NT2/D1 (cell line): ENCODE data around the gene GSAP.

Experiments
- DNase-seq: peaks from one replicate; pipeline ENCODE4 v3.0.0-alpha.2; 2011; ENCODE audit warnings: low read depth, low spot score
- H3K27me3 ChIP-seq: 2 replicates; pipeline ENCODE4 v1.6.0; 2011; ENCODE audit warnings: mild to moderate bottlenecking; ENCODE audit not compliant: insufficient read length, insufficient read depth
- H3K36me3 ChIP-seq: 2 replicates; pipeline ENCODE4 v1.6.1; 2011; ENCODE audit warnings: mild to moderate bottlenecking, low read length, mixed read lengths; ENCODE audit not compliant: insufficient read depth, insufficient read length
- H3K4me1 ChIP-seq: 2 replicates; pipeline ENCODE4 v1.5.1; 2011; ENCODE audit not compliant: insufficient read depth, insufficient read length
- H3K4me3 ChIP-seq: 2 replicates; pipeline ENCODE4 v1.5.1; 2011; ENCODE audit warnings: low read depth; ENCODE audit not compliant: insufficient read length
- H3K9ac ChIP-seq: 2 replicates; pipeline ENCODE4 v1.6.0; 2011; ENCODE audit warnings: low read depth; ENCODE audit not compliant: insufficient read length
- H3K9me3 ChIP-seq: 2 replicates; pipeline ENCODE4 v1.5.1; 2011; ENCODE audit warnings: mild to moderate bottlenecking, low read length; ENCODE audit not compliant: insufficient read depth
- SUZ12 ChIP-seq: IDR thresholded peaks from 2 replicates; pipeline ENCODE4 v1.6.1; 2011; ENCODE audit not compliant: insufficient read length, insufficient read depth; ENCODE audit errors: extremely low read depth
- YY1 ChIP-seq: IDR thresholded peaks from 2 replicates; pipeline ENCODE4 v1.6.1; 2011; ENCODE audit not compliant: insufficient read length, insufficient read depth
- ZNF274 ChIP-seq: IDR thresholded peaks from 2 replicates; pipeline ENCODE4 v1.6.1; 2011; ENCODE audit warnings: mild to moderate bottlenecking, low read depth, low read length

GSAP gene

GRCh38 chr7:77310982-77311381 lies 105.2 kb downstream of the GSAP start:
- TF ChIP-seq SUZ12 (no peak), YY1 (no peak), ZNF274 (no peak)
- H3K4me3 ChIP-seq: no peak overlapping the region
- H3K4me1 ChIP-seq: no peaks in the 10 kb centered on the region
- H3K9ac ChIP-seq: no peak overlapping the region
- H3K27me3 ChIP-seq: no peaks in the 10 kb centered on the region
- no peaks in the 10 kb centered on the region; the same call in 1 of the 2 replicates for H3K9me3 ChIP-seq
- no peak for DNase-seq
- H3K36me3 ChIP-seq: no peaks in the 10 kb centered on the region

- H3K36me3 ChIP-seq: no peaks in the 10 kb centered on the region
- H3K4me3 ChIP-seq: no peak overlapping the region
- no peak overlapping the region for H3K9ac ChIP-seq
- no peak for TF ChIP-seq SUZ12
- TF ChIP-seq ZNF274: no peak
- no peak for TF ChIP-seq YY1
- no peaks in the 10 kb centered on the region for H3K27me3 ChIP-seq
- no peak for DNase-seq
- H3K4me1 ChIP-seq: no peaks in the 10 kb centered on the region
- no peaks in the 10 kb centered on the region; the same call in 1 of the 2 replicates for H3K9me3 ChIP-seq
These were observed 106.4 kb downstream of the GSAP start for GRCh38 chr7:77309714-77310220.

GRCh38 chr7:77308792-77309191 lies 107.4 kb downstream of the GSAP start:
- no peak for DNase-seq
- Histone ChIP-seq H3K36me3 (no peaks in the 10 kb centered on the region), H3K9ac (no peak overlapping the region), H3K4me1 (no peaks in the 10 kb centered on the region), H3K27me3 (no peaks in the 10 kb centered on the region), H3K4me3 (no peak overlapping the region), H3K9me3 (no peaks in the 10 kb centered on the region; the same call in 1 of the 2 replicates)
- TF ChIP-seq SUZ12: no peak
- no peak for TF ChIP-seq YY1
- no peak for TF ChIP-seq ZNF274

GRCh38 chr7:77306231-77307067 lies 109.7 kb downstream of the GSAP start:
- TF ChIP-seq SUZ12: no peak
- TF ChIP-seq YY1: no peak
- no peak for TF ChIP-seq ZNF274
- H3K9ac ChIP-seq: no peak overlapping the region
- no peaks in the 10 kb centered on the region for H3K4me1 ChIP-seq
- H3K27me3 ChIP-seq: no peaks in the 10 kb centered on the region
- H3K4me3 ChIP-seq: no peak overlapping the region
- no peaks in the 10 kb centered on the region; the same call in 1 of the 2 replicates for H3K9me3 ChIP-seq
- DNase-seq: no peak
- H3K36me3 ChIP-seq: no peaks in the 10 kb centered on the region

DNA sequence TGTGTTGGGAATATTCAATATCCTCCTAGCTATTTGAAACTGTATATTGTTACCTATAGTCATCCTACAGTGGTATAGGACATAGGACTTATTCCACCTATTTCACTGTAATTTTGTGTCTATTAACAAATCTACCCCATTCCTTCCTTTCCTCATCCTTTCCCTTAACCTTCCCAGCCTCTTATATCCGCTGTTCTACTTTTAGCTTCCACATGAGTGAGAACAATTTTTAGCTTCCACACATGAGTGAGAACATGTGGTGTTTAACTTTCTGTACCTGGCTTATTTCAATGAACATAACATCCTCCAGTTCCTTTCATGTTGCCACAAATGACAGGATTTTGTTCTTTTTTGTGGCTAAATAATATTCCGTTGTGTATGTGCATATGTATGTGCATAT lies 120.6 kb downstream of the GSAP start:
- no peaks in the 10 kb centered on the region for H3K27me3 ChIP-seq
- no peak for DNase-seq
- H3K9me3 ChIP-seq: no peaks in the 10 kb centered on the region
- H3K9ac ChIP-seq: no peak overlapping the region
- no peaks in the 10 kb centered on the region for H3K36me3 ChIP-seq
- TF ChIP-seq SUZ12 (no peak), ZNF274 (no peak), YY1 (no peak)
- no peak overlapping the region for H3K4me3 ChIP-seq
- no peaks in the 10 kb centered on the region for H3K4me1 ChIP-seq

DNA sequence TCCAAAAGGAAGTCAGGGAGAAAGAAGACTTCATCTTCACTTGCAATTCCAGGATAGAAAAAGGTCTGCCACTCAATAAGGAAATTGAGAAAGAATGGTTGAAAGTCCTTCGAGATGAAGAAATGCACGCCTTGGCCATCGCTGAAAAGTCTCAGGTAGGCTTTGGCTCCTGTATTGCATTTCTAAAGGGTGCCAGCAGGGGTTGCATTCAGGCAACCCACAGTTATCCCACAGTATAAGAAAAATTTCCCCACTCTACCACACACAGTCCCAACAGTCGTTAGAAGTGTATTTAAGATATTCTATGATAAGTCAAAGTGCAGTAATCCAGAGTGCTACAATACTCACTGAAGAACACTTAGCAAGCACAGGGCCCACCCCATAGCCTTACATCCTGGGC lies 123.1 kb downstream of the GSAP start:
- TF ChIP-seq ZNF274: no peak
- no peak for TF ChIP-seq SUZ12
- no peak for TF ChIP-seq YY1

DNA sequence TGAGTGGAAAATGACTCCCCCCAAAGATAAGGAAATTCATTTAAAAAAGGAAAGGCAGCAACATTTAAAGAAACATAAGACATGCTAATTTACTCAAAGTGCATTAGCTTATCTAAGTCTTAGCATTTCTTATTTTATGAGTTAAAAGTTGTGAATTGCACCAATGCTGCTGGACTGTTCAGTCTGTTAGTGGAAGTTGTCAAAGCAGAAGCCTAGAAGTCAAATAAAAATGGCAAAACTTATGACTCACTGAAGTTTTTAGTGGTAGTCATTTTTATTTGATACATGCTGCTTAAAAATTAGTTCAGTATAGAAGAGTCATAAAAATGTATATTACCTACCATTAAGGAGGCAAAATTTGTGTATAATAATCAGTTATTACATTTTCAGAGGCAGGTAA lies 125.7 kb downstream of the GSAP start:
- H3K4me1 ChIP-seq: no peaks in the 10 kb centered on the region
- H3K9me3 ChIP-seq: no peaks in the 10 kb centered on the region
- TF ChIP-seq ZNF274: no peak
- TF ChIP-seq YY1: no peak
- TF ChIP-seq SUZ12: no peak
- no peaks in the 10 kb centered on the region for H3K27me3 ChIP-seq
- H3K9ac ChIP-seq: no peak overlapping the region
- H3K4me3 ChIP-seq: no peak overlapping the region
- no peak for DNase-seq
- no peaks in the 10 kb centered on the region for H3K36me3 ChIP-seq

More for the DNA sequence above, 123.1 kb downstream of the GSAP start:
- H3K36me3 ChIP-seq: no peaks in the 10 kb centered on the region
- H3K9ac ChIP-seq: no peak overlapping the region
- no peaks in the 10 kb centered on the region for H3K27me3 ChIP-seq
- no peaks in the 10 kb centered on the region for H3K4me1 ChIP-seq
- no peaks in the 10 kb centered on the region for H3K9me3 ChIP-seq
- no peak for DNase-seq
- no peak overlapping the region for H3K4me3 ChIP-seq
